ENCODE data around the gene LSR. TPM values are rescaled to one million over a fixed set of nuclear protein-coding genes. Genes with fewer than 3 reads are reported as not detected.

Gene LSR
- polyA plus RNA-seq, 3 donors: 0.08 to 0.17 TPM; not detected in 1

DNA sequence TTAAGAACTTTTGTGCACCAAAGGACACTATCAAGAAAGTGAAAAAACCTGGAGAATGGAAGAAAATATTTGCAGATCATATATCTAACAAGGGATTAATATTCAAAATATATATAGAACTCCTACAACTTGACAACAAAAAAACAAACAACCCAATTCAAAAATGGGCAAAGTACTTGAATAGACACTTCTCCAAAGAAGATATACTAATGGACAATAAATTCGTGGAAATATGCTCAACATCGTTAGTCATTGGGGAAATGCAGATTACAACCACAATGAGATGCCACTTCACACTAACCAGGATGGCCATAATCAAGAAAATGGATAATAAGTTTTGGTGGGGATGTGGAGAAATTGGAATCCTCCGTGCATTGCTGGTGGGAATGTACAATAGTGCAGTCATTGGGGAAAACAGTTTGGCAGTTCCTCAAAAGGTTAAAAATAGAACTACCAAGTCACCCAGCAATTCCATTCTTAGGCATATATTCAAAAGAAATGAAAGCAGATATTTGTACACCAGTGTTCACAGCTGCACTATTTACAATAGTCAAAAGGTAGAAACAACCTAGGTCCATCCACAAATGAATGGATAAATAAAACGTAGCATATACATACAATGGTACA is 2.2 kb upstream of the LSR start:
- H2AFZ ChIP-seq (ENCODE audit: insufficient read depth, low read depth, low read length, poor library complexity, severe bottlenecking): no peak overlapping the region
- H3K4me1 ChIP-seq (ENCODE audit: control insufficient read depth in 1 of 2, insufficient read depth in 2 of 2, low read length in 2 of 2): peaks cover 29 to 31% of the 10 kb centered on the region in 2 donors
- Mint-ChIP-seq H3K9me3 (peaks cover 9 to 35% (median 25%) of the 10 kb centered on the region in 7 donors), H3K4me1 (peaks cover 32% of the 10 kb centered on the region), H3K27ac (no peak overlapping the region), H3K27me3 (ENCODE audit: low read depth in 3 of 3) (peaks cover 44 to 55% (median 49%) of the 10 kb centered on the region in 3 donors), H3K36me3 (peaks cover 9% of the 10 kb centered on the region in 2 donors), H3K4me3 (peak overlapping the region in 1 of 2 donors; percentile 89)
- H3K27me3 ChIP-seq (ENCODE audit: control insufficient read depth in 2 of 2, insufficient read depth in 2 of 2, low read length in 2 of 2): peaks cover 21 to 45% of the 10 kb centered on the region in 2 donors
- no peak overlapping the region for H3K27ac ChIP-seq (ENCODE audit: low read depth in 1 of 2, low read length in 2 of 2)
- intact Hi-C loops (cut with micrococcal nuclease): no loop called here
- no peaks in the 10 kb centered on the region for H3K79me2 ChIP-seq (ENCODE audit: insufficient read depth, low read length)
- WGBS (ENCODE audit: insufficient coverage): no CpG with 5 or more reads among the region's 4 CpGs
- H3K4me3 ChIP-seq (replicated peaks in 1 of 3; ENCODE audit: low read depth in 2 of 3, low read length in 3 of 3): no peak overlapping the region
- H3K4me2 ChIP-seq (replicated peaks; ENCODE audit: extremely low read depth, low read length, poor library complexity, severe bottlenecking): peak overlapping the region; percentile 8
- peaks cover 0 to 20% of the 10 kb centered on the region in 2 donors for H3K9me3 ChIP-seq (replicated peaks in 1 of 2; ENCODE audit: control insufficient read depth in 1 of 2, insufficient read depth in 1 of 2, low read length in 2 of 2)
- no peak overlapping the region for H3K9ac ChIP-seq (ENCODE audit: insufficient read depth, low read length, poor library complexity, severe bottlenecking)
- TF ChIP-seq, protein P1, sequence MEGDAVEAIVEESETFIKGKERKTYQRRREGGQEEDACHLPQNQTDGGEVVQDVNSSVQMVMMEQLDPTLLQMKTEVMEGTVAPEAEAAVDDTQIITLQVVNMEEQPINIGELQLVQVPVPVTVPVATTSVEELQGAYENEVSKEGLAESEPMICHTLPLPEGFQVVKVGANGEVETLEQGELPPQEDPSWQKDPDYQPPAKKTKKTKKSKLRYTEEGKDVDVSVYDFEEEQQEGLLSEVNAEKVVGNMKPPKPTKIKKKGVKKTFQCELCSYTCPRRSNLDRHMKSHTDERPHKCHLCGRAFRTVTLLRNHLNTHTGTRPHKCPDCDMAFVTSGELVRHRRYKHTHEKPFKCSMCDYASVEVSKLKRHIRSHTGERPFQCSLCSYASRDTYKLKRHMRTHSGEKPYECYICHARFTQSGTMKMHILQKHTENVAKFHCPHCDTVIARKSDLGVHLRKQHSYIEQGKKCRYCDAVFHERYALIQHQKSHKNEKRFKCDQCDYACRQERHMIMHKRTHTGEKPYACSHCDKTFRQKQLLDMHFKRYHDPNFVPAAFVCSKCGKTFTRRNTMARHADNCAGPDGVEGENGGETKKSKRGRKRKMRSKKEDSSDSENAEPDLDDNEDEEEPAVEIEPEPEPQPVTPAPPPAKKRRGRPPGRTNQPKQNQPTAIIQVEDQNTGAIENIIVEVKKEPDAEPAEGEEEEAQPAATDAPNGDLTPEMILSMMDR (IDR thresholded peaks at IDR 0.05): no peak
- H3K36me3 ChIP-seq (replicated peaks in 1 of 2; ENCODE audit: control insufficient read depth in 1 of 2, insufficient read depth in 2 of 2, low read length in 2 of 2): no peaks in the 10 kb centered on the region
- DNase-seq: no peak
- no peaks in the 10 kb centered on the region for H4K20me1 ChIP-seq (ENCODE audit: insufficient read depth, low read length)

DNA sequence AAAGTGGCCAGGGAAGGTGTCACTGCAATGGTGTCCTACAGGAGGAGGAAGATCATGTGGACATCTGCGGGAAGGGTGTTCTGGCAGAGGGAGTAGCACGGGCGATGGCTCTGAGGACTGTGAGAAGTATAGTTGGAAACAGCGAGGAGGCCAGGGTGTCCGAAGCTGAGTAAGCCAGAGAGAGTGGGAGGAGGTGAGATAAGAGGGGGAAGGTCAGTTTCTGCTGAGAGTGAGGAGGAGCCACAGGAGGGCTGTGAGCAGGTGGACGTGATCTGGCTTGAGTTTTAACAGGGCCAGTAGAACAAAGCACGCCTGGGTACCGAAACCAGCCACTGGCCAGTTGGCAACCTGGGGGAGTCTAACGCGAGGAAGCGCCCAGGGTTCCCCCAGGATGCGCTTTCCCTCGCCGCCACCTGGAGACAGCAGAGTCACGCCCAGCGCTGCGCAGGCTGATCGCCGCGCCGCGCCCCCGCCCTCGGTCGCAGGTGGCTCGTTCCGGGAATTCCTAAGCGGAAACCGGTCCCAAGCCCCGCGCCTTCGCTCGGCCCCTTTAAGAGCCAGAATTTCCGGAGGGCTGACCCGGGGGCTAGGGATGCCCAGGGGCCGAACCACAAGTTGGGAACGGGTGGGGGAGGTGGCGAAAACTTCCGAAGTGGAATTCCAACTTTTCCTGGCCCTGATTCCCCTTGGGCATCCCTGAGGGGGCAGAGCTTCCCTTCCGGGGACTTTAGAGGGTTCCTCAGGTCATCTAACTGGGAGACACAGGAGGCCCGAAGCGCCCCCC is 1.1 kb upstream of the LSR start:
- Mint-ChIP-seq H3K9me3 (peaks cover 6 to 28% (median 21%) of the 10 kb centered on the region in 7 donors), H3K27me3 (ENCODE audit: low read depth in 3 of 3) (peaks cover 47 to 57% (median 48%) of the 10 kb centered on the region in 3 donors), H3K36me3 (peaks cover 9% of the 10 kb centered on the region in 2 donors), H3K27ac (peak overlapping the region in 2 of 7 donors; percentile 60 to 62), H3K4me3 (peak overlapping the region; percentile 62 to 89), H3K4me1 (peaks cover 31% of the 10 kb centered on the region)
- peak overlapping the region; percentile 33 for H3K4me2 ChIP-seq (replicated peaks; ENCODE audit: extremely low read depth, low read length, poor library complexity, severe bottlenecking)
- H3K79me2 ChIP-seq (ENCODE audit: insufficient read depth, low read length): no peaks in the 10 kb centered on the region
- H4K20me1 ChIP-seq (ENCODE audit: insufficient read depth, low read length): no peaks in the 10 kb centered on the region
- peak overlapping the region in 1 of 3 experiments; percentile 42 for H3K4me3 ChIP-seq (replicated peaks in 1 of 3; ENCODE audit: low read depth in 2 of 3, low read length in 3 of 3)
- intact Hi-C loops (cut with micrococcal nuclease): no loop called here
- no peak for DNase-seq
- peaks cover 21 to 45% of the 10 kb centered on the region in 2 donors for H3K27me3 ChIP-seq (ENCODE audit: control insufficient read depth in 2 of 2, insufficient read depth in 2 of 2, low read length in 2 of 2)
- no peak overlapping the region for H3K27ac ChIP-seq (ENCODE audit: low read depth in 1 of 2, low read length in 2 of 2)
- H2AFZ ChIP-seq (ENCODE audit: insufficient read depth, low read depth, low read length, poor library complexity, severe bottlenecking): no peak overlapping the region
- WGBS (ENCODE audit: insufficient coverage): 8% methylated on average over 40 of the region's 42 CpGs
- peaks cover 29 to 31% of the 10 kb centered on the region in 2 donors for H3K4me1 ChIP-seq (ENCODE audit: control insufficient read depth in 1 of 2, insufficient read depth in 2 of 2, low read length in 2 of 2)
- H3K36me3 ChIP-seq (replicated peaks in 1 of 2; ENCODE audit: control insufficient read depth in 1 of 2, insufficient read depth in 2 of 2, low read length in 2 of 2): no peaks in the 10 kb centered on the region
- H3K9ac ChIP-seq (ENCODE audit: insufficient read depth, low read length, poor library complexity, severe bottlenecking): no peak overlapping the region
- TF ChIP-seq, protein P1 (IDR thresholded peaks at IDR 0.05): peak; percentile 47
- peaks cover 0 to 20% of the 10 kb centered on the region in 2 donors for H3K9me3 ChIP-seq (replicated peaks in 1 of 2; ENCODE audit: control insufficient read depth in 1 of 2, insufficient read depth in 1 of 2, low read length in 2 of 2)

All from CD14-positive monocyte (primary cell).